ENCODE data around the gene TNFRSF17. TPM values are rescaled to one million over a fixed set of nuclear protein-coding genes. Genes with fewer than 3 reads are reported as not detected.

The TNFRSF17 gene
- total and polyA plus RNA-seq, 8 donors: 0.24 to 1.2 (median 0.87) TPM; not detected in 4

- H3K4me1 ChIP-seq: peaks cover 7 to 23% of the 10 kb centered on the region in 2 donors
- DNase-seq: no peak
- H3K9me3 ChIP-seq: no peaks in the 10 kb centered on the region
- peak overlapping the region; percentile 80 to 96 for H3K4me3 ChIP-seq
- TF ChIP-seq CTCF (IDR thresholded peaks at IDR 0.05): no peak
- ATAC-seq: peak; percentile 1
- peak overlapping the region; percentile 65 to 80 for H3K27ac ChIP-seq
- intact Hi-C loops (cut with DNase I): no loop called here
- H3K36me3 ChIP-seq: no peaks in the 10 kb centered on the region
- no peaks in the 10 kb centered on the region for H3K27me3 ChIP-seq
Measured at GRCh38 chr16:11976850-11977375, 11.9 kb downstream of the TNFRSF17 start.

GRCh38 chr16:11977376-11978041 lies 12.5 kb downstream of the TNFRSF17 start:
- Histone ChIP-seq H3K27ac (peak overlapping the region; percentile 18 to 65), H3K4me1 (peaks cover 7 to 23% of the 10 kb centered on the region in 2 donors), H3K36me3 (no peaks in the 10 kb centered on the region), H3K9me3 (no peaks in the 10 kb centered on the region), H3K27me3 (no peaks in the 10 kb centered on the region), H3K4me3 (peak overlapping the region; percentile 80 to 96)
- intact Hi-C loops (cut with DNase I): no loop called here
- no peak for TF ChIP-seq CTCF (IDR thresholded peaks at IDR 0.05)
- no peak for DNase-seq
- peak; percentile 53 for ATAC-seq

GRCh38 chr16:11978080-11978479 lies 13.1 kb downstream of the TNFRSF17 start:
- Histone ChIP-seq H3K27me3 (no peaks in the 10 kb centered on the region), H3K4me1 (peaks cover 7 to 23% of the 10 kb centered on the region in 2 donors), H3K4me3 (peak overlapping the region in 1 of 2 donors; percentile 80), H3K27ac (no peak overlapping the region), H3K9me3 (no peaks in the 10 kb centered on the region), H3K36me3 (no peaks in the 10 kb centered on the region)
- intact Hi-C loops (cut with DNase I): no loop called here
- DNase-seq (no peak), ATAC-seq (no peak)
- TF ChIP-seq CTCF (IDR thresholded peaks at IDR 0.05): no peak

GRCh38 chr16:11979013-11979672 lies 14.1 kb downstream of the TNFRSF17 start:
- Histone ChIP-seq H3K4me3 (no peak overlapping the region), H3K27me3 (no peaks in the 10 kb centered on the region), H3K4me1 (peaks cover 7 to 23% of the 10 kb centered on the region in 2 donors), H3K9me3 (no peaks in the 10 kb centered on the region), H3K36me3 (no peaks in the 10 kb centered on the region), H3K27ac (no peak overlapping the region)
- intact Hi-C loops (cut with DNase I): no loop called here
- no peak for DNase-seq
- ATAC-seq: no peak
- no peak for TF ChIP-seq CTCF (IDR thresholded peaks at IDR 0.05)

GRCh38 chr16:11980136-11980844 lies 15.3 kb downstream of the TNFRSF17 start:
- intact Hi-C loops (cut with DNase I): no loop called here
- DNase-seq: no peak
- no peaks in the 10 kb centered on the region for H3K27me3 ChIP-seq
- H3K4me1 ChIP-seq: peaks cover 7 to 23% of the 10 kb centered on the region in 2 donors
- H3K4me3 ChIP-seq: no peak overlapping the region
- no peaks in the 10 kb centered on the region for H3K36me3 ChIP-seq
- H3K27ac ChIP-seq: no peak overlapping the region
- TF ChIP-seq CTCF (IDR thresholded peaks at IDR 0.05): no peak
- no peak for ATAC-seq
- no peaks in the 10 kb centered on the region for H3K9me3 ChIP-seq

Measured in left lung (tissue), 10 donors.